Neural cell (in vitro differentiated cells): ENCODE results near the gene UBE2Q1. TPM values are rescaled to one million over a fixed set of nuclear protein-coding genes. Genes with fewer than 3 reads are reported as not detected.

ENCODE experiments used
- H2AFZ ChIP-seq: fragments of 200-600, 300-800 bp; sonication (generic), shearing (Covaris generic); 2 replicates; pipeline ENCODE4 v1.6.0; 2014; ENCODE audit warnings: low read depth, mild to moderate bottlenecking, antibody characterized with exemption, low read length, moderate library complexity
- H3F3A ChIP-seq: fragments of 200-600 bp; shearing (Covaris generic); 2 replicates; pipeline ENCODE4 v1.6.1; 2016; ENCODE audit warnings: mild to moderate bottlenecking, moderate library complexity, mixed read lengths, antibody characterized with exemption, low read length; ENCODE audit not compliant: insufficient read depth, poor library complexity, severe bottlenecking
- H3K27ac ChIP-seq: fragments of 200-600, 300-800 bp; sonication (generic), shearing (Covaris generic); 2 replicates; pipeline ENCODE4 v1.5.1; 2014; ENCODE audit warnings: mild to moderate bottlenecking, low read length, moderate library complexity
- H3K27me3 ChIP-seq: fragments of 300-800, 200-600 bp; sonication (generic), shearing (Covaris generic); 2 replicates; pipeline ENCODE4 v1.6.0; 2014; ENCODE audit warnings: mild to moderate bottlenecking, low read depth, low read length, moderate library complexity; ENCODE audit not compliant: insufficient read depth
- H3K36me3 ChIP-seq: fragments of 300-800, 200-600 bp; sonication (generic), shearing (Covaris generic); 2 replicates; pipeline ENCODE4 v1.5.1; 2014; ENCODE audit warnings: mild to moderate bottlenecking, antibody characterized with exemption, low read length, moderate library complexity; ENCODE audit not compliant: insufficient read depth
- H3K4me2 ChIP-seq: fragments of 300-800, 200-600 bp; sonication (generic), shearing (Covaris generic); 2 replicates; pipeline ENCODE4 v1.6.0; 2014; ENCODE audit warnings: mild to moderate bottlenecking, low read length
- H3K4me3 ChIP-seq: fragments of 300-800, 200-600 bp; sonication (generic), shearing (Covaris generic); 2 replicates; pipeline ENCODE4 v1.5.1; 2014; ENCODE audit warnings: mild to moderate bottlenecking, low read length, moderate library complexity
- H3K79me2 ChIP-seq: fragments of 200-600 bp; shearing (Covaris generic); replicated peaks from 2 replicates; pipeline ENCODE4 v1.6.0; 2014; ENCODE audit warnings: mild to moderate bottlenecking, low read length, moderate library complexity; ENCODE audit not compliant: insufficient read depth
- H3K9ac ChIP-seq: fragments of 300-800, 200-600 bp; sonication (generic), shearing (Covaris generic); 2 replicates; pipeline ENCODE4 v1.6.1; 2016; ENCODE audit warnings: mild to moderate bottlenecking, low read length, mixed read lengths
- H3K9me2 ChIP-seq: fragments of 200-600 bp; shearing (Covaris generic); 2 replicates; pipeline ENCODE4 v1.6.1; 2016; ENCODE audit warnings: mild to moderate bottlenecking, low read length, mixed read lengths; ENCODE audit not compliant: insufficient read depth
- H3K9me3 ChIP-seq: fragments of 200-600, 300-800 bp; sonication (generic), shearing (Covaris generic); 2 replicates; pipeline ENCODE4 v1.6.1; 2016; ENCODE audit warnings: mild to moderate bottlenecking, mixed run types, low read length, moderate library complexity, mixed read lengths
- H4K20me1 ChIP-seq: fragments of 200-600 bp; shearing (Covaris generic); 2 replicates; pipeline ENCODE4 v1.6.1; 2016; ENCODE audit warnings: mild to moderate bottlenecking, mixed run types; ENCODE audit not compliant: insufficient read depth
- EP300 ChIP-seq: fragments of 450-650 bp; conservative IDR thresholded peaks from 2 replicates; pipeline ENCODE4 v1.6.1; 2014; ENCODE audit warnings: antibody characterized with exemption, mild to moderate bottlenecking, moderate library complexity; ENCODE audit not compliant: poor library complexity, severe bottlenecking
- EZH2 ChIP-seq: fragments of 200-600, 300-800 bp; shearing (Covaris generic), sonication (generic); IDR thresholded peaks from 2 replicates; pipeline ENCODE4 v1.6.1; 2014; ENCODE audit warnings: antibody characterized with exemption, low read length, borderline replicate concordance, mild to moderate bottlenecking; ENCODE audit not compliant: insufficient read depth, poor library complexity, severe bottlenecking
- MXI1 ChIP-seq: fragments of 450-650 bp; conservative IDR thresholded peaks from 2 replicates; pipeline ENCODE4 v1.6.1; 2014; ENCODE audit warnings: antibody characterized with exemption, mild to moderate bottlenecking; ENCODE audit not compliant: poor library complexity, severe bottlenecking
- POLR2AphosphoS5 ChIP-seq: IDR thresholded peaks from 2 replicates; pipeline ENCODE4 v1.6.1; 2012
- RAD21 ChIP-seq: fragments of 450-650 bp; conservative IDR thresholded peaks from 2 replicates; pipeline ENCODE4 v1.6.1; 2014; ENCODE audit warnings: antibody characterized with exemption, mild to moderate bottlenecking, moderate library complexity
- SMC3 ChIP-seq: fragments of 450-650 bp; conservative IDR thresholded peaks from 2 replicates; pipeline ENCODE4 v1.6.1; 2014; ENCODE audit warnings: antibody characterized with exemption, mild to moderate bottlenecking, moderate library complexity; ENCODE audit not compliant: poor library complexity
- TAF1 ChIP-seq: IDR thresholded peaks from 2 replicates; pipeline ENCODE4 v1.6.1; 2012; ENCODE audit warnings: low read depth
- polyA minus RNA-seq: library from RNA; depleted of rRNA, polyadenylated mRNA; stranded (reverse); fragments of >200 nt; gene quantifications from 2 replicates; pipeline ENCODE4 v1.2.3, GENCODE V29; 2014
- polyA plus RNA-seq: library from polyadenylated mRNA; depleted of rRNA; stranded (reverse); fragments of >200 nt; gene quantifications from 2 replicates; pipeline ENCODE4 v1.2.3, GENCODE V29; 2014
- TF ChIP-seq, protein P1 (sequence below): fragments of 450-650 bp; IDR thresholded peaks from 2 replicates; pipeline ENCODE4 v1.5.1; 2014; ENCODE audit warnings: antibody characterized with exemption, mild to moderate bottlenecking, moderate library complexity; ENCODE audit not compliant: poor library complexity, severe bottlenecking
- TF ChIP-seq, protein P2 (sequence below): IDR thresholded peaks from 2 replicates; pipeline ENCODE4 v1.6.1; 2012; ENCODE audit warnings: borderline replicate concordance

Gene UBE2Q1
- polyA plus RNA-seq (61.1 and 103 TPM in 2 replicates), polyA minus RNA-seq (43.4 and 44.3 TPM in 2 replicates)

DNA sequence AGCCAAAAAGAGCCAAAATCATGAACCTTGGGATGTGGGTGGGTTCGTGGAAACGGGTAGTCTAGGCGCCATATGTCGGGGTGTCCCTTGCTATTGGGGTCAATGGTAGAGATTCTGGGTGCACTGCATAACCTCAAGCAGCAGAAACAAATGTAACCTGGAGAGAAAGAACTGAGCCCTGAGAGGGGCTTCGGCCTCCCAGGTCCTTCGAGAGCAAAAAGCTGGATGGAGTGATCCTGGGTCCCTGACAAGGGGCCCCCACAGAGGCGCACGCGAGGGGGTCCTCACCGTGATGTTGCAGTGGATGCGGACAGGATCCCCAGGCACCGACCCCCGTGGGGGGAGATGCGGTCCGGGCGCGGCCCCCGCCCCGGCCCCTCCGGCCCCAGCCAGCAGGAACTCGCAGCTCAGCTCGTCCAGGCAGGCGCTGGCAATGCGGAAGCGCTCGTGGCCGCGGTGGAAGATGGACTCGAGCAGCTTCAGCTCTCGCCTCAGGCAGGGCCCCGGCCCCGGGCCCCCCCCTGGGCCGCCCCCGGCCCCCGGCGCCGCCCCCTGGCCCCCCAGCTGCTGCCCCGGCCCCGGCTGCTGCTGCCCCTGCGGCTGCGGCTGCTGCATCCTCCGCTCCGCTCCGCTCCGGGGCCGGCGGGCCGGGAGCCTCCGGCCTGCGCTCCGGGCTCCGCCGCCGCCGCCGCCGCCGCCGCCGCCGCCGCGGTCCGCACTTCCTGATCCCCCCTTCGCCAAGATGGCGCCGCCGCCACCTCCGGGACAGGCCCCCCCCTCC is at the start of gene UBE2Q1:
TSS of gene UBE2Q1 (minus strand) at position 724 of the 781 bp plus-strand sequence. CDS start at position 615, 109 bp downstream.
- H2AFZ ChIP-seq, result peak within 1 kb of the TSS; percentile 95
- H3K27ac ChIP-seq, result peak within 1 kb of the TSS; percentile 96
- TF ChIP-seq, protein P1, sequence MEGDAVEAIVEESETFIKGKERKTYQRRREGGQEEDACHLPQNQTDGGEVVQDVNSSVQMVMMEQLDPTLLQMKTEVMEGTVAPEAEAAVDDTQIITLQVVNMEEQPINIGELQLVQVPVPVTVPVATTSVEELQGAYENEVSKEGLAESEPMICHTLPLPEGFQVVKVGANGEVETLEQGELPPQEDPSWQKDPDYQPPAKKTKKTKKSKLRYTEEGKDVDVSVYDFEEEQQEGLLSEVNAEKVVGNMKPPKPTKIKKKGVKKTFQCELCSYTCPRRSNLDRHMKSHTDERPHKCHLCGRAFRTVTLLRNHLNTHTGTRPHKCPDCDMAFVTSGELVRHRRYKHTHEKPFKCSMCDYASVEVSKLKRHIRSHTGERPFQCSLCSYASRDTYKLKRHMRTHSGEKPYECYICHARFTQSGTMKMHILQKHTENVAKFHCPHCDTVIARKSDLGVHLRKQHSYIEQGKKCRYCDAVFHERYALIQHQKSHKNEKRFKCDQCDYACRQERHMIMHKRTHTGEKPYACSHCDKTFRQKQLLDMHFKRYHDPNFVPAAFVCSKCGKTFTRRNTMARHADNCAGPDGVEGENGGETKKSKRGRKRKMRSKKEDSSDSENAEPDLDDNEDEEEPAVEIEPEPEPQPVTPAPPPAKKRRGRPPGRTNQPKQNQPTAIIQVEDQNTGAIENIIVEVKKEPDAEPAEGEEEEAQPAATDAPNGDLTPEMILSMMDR, result no peak
- no peak for TF ChIP-seq SMC3
- no peak for TF ChIP-seq MXI1
- TF ChIP-seq, protein P2, sequence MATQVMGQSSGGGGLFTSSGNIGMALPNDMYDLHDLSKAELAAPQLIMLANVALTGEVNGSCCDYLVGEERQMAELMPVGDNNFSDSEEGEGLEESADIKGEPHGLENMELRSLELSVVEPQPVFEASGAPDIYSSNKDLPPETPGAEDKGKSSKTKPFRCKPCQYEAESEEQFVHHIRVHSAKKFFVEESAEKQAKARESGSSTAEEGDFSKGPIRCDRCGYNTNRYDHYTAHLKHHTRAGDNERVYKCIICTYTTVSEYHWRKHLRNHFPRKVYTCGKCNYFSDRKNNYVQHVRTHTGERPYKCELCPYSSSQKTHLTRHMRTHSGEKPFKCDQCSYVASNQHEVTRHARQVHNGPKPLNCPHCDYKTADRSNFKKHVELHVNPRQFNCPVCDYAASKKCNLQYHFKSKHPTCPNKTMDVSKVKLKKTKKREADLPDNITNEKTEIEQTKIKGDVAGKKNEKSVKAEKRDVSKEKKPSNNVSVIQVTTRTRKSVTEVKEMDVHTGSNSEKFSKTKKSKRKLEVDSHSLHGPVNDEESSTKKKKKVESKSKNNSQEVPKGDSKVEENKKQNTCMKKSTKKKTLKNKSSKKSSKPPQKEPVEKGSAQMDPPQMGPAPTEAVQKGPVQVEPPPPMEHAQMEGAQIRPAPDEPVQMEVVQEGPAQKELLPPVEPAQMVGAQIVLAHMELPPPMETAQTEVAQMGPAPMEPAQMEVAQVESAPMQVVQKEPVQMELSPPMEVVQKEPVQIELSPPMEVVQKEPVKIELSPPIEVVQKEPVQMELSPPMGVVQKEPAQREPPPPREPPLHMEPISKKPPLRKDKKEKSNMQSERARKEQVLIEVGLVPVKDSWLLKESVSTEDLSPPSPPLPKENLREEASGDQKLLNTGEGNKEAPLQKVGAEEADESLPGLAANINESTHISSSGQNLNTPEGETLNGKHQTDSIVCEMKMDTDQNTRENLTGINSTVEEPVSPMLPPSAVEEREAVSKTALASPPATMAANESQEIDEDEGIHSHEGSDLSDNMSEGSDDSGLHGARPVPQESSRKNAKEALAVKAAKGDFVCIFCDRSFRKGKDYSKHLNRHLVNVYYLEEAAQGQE, result no peak
- TF ChIP-seq EZH2, result no peak
- TF ChIP-seq POLR2AphosphoS5, result no peak
- no peaks in the 10 kb centered on the region for H3K9me2 ChIP-seq
- no peaks in the 10 kb centered on the region for H3F3A ChIP-seq
- H3K27me3 ChIP-seq, result no peaks in the 10 kb centered on the region
- H3K79me2 ChIP-seq, result peaks cover 27% of the 10 kb centered on the region
- H3K4me3 ChIP-seq, result peak within 1 kb of the TSS; percentile 97
- H3K36me3 ChIP-seq, result peaks cover 5% of the 10 kb centered on the region
- H3K9ac ChIP-seq, result peak within 1 kb of the TSS; percentile 86
- peak within 1 kb of the TSS; percentile 99 for H3K4me2 ChIP-seq
- no peaks in the 10 kb centered on the region for H3K9me3 ChIP-seq
- no peaks in the 10 kb centered on the region for H4K20me1 ChIP-seq

DNA sequence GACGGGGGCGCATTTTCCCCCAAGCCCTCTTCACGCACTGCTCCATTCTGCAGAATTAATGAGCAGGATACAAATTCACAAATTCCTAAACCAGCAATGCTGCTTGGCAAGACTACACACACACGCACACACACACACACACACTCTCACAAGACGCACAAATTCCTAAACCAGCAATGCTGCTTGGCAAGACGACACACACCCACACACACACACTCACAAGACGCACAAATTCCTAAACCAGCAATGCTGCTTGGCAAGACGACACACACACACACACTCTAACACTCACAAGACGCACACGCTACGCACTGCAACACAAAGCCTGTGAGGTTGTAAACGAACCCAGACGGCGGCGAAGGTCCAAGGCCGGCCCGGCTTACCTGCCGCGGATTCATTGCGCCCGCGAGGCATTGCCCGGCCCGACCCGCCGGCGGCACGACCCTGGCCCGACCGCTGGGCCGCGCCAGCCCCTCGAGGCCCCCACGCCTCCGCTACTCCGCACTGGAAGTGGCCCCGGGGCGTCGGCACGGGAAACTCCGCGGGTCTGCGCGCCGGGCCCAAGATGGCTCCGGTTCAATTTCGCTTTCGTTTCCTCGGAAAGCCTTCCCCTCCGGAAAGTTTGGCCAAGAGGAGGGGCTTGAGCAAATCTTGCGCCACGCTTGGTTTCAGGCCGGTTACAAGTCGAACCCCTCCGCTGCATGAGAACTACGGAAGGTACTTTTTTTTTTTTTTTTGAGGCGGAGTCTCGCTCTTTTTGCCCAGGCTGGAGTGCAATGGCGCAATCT is 49.3 kb upstream of the UBE2Q1 start, which contains the start of gene ADAR:
TSS of gene ADAR (minus strand) at position 578 of the 788 bp plus-strand sequence. CDS start at position 398, 180 bp downstream.
- no peak for TF ChIP-seq RAD21
- no peak for TF ChIP-seq SMC3
- TF ChIP-seq TAF1, result peak; percentile 54
- TF ChIP-seq POLR2AphosphoS5, result peak; percentile 52
- TF ChIP-seq, protein P1, result no peak
- TF ChIP-seq, protein P2, result no peak
- no peak for TF ChIP-seq EZH2
- peak; percentile 51 for TF ChIP-seq MXI1
- no peak for TF ChIP-seq EP300
- H3K27ac ChIP-seq, result peak within 1 kb of the TSS; percentile 54
- peak within 1 kb of the TSS; percentile 79 for H3K9ac ChIP-seq
- H3K9me3 ChIP-seq, result no peaks in the 10 kb centered on the region
- H3K4me2 ChIP-seq, result peak within 1 kb of the TSS; percentile 75
- no peaks in the 10 kb centered on the region for H3F3A ChIP-seq
- peak within 1 kb of the TSS; percentile 58 for H2AFZ ChIP-seq
- peak within 1 kb of the TSS; percentile 73 for H3K4me3 ChIP-seq
- peaks cover 27% of the 10 kb centered on the region for H3K79me2 ChIP-seq
- no peaks in the 10 kb centered on the region for H3K27me3 ChIP-seq
- H4K20me1 ChIP-seq, result no peaks in the 10 kb centered on the region
- H3K9me2 ChIP-seq, result no peaks in the 10 kb centered on the region
- H3K36me3 ChIP-seq, result no peaks in the 10 kb centered on the region
